Measurements from ENCODE around the gene MYOM3. TPM values are rescaled to one million over a fixed set of nuclear protein-coding genes. Genes with fewer than 3 reads are reported as not detected.

The MYOM3 gene
- total RNA-seq, 1 donor from 2014 or later, result 0.69 TPM

DNA sequence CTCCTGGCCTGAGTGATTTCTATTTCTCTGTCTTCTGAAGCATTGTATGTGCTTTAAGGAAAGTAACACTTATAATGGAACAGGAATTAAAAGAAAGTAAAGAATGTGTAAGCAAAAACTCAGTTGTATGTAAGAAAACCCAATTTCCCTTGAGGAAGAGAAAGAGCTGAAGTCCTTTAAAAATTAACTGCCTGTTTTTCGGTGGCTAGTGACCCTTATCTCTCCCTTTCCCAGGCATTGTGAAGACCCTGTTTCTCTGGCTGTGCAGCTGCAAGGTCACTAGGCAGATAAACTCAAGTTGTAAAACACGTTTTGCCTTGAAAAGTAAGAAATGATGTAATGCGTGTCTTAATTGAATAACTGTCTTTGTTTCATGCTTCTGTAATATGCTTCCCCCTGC is 8.5 kb downstream of the MYOM3 start:
- H3K27ac ChIP-seq, result no peak overlapping the region
- ATAC-seq (no peak), DNase-seq (no peak)
- no peaks in the 10 kb centered on the region for H3K36me3 ChIP-seq
- no peaks in the 10 kb centered on the region for H3K27me3 ChIP-seq
- H3K9me3 ChIP-seq, result no peaks in the 10 kb centered on the region
- no peak overlapping the region for H3K4me3 ChIP-seq
- TF ChIP-seq CTCF (IDR thresholded peaks at IDR 0.05), result no peak
- no peaks in the 10 kb centered on the region for H3K4me1 ChIP-seq
- intact Hi-C loops (cut with DNase I), result no loop called here

GRCh38 chr1:24102961-24103360 is 9.0 kb downstream of the MYOM3 start:
- H3K4me3 ChIP-seq, result no peak overlapping the region
- H3K4me1 ChIP-seq, result no peaks in the 10 kb centered on the region
- H3K36me3 ChIP-seq, result no peaks in the 10 kb centered on the region
- no peaks in the 10 kb centered on the region for H3K27me3 ChIP-seq
- intact Hi-C loops (cut with DNase I), result no loop called here
- DNase-seq (no peak), ATAC-seq (peak; percentile 64)
- no peak overlapping the region for H3K27ac ChIP-seq
- no peaks in the 10 kb centered on the region for H3K9me3 ChIP-seq
- no peak for TF ChIP-seq CTCF (IDR thresholded peaks at IDR 0.05)

- intact Hi-C loops (cut with DNase I), result no loop called here
- TF ChIP-seq CTCF (IDR thresholded peaks at IDR 0.05), result no peak
- no peak for DNase-seq
- Histone ChIP-seq H3K4me1 (no peaks in the 10 kb centered on the region), H3K27me3 (no peaks in the 10 kb centered on the region), H3K9me3 (no peaks in the 10 kb centered on the region), H3K36me3 (no peaks in the 10 kb centered on the region), H3K4me3 (no peak overlapping the region), H3K27ac (no peak overlapping the region)
- peak; percentile 19 for ATAC-seq
Observed at GRCh38 chr1:24101796-24102586, 9.9 kb downstream of the MYOM3 start.

- H3K27ac ChIP-seq, result no peak overlapping the region
- ATAC-seq, result no peak
- no peak overlapping the region for H3K4me3 ChIP-seq
- H3K27me3 ChIP-seq, result no peaks in the 10 kb centered on the region
- intact Hi-C loops (cut with DNase I), result no loop called here
- H3K36me3 ChIP-seq, result no peaks in the 10 kb centered on the region
- no peak for TF ChIP-seq CTCF (IDR thresholded peaks at IDR 0.05)
- H3K4me1 ChIP-seq, result no peaks in the 10 kb centered on the region
- no peaks in the 10 kb centered on the region for H3K9me3 ChIP-seq
- no peak for DNase-seq
Observed at GRCh38 chr1:24100945-24101737, 10.8 kb downstream of the MYOM3 start.

GRCh38 chr1:24098943-24099638 is 12.8 kb downstream of the MYOM3 start:
- ATAC-seq, result no peak
- Histone ChIP-seq H3K9me3 (no peaks in the 10 kb centered on the region), H3K36me3 (no peaks in the 10 kb centered on the region), H3K4me3 (no peak overlapping the region), H3K4me1 (no peaks in the 10 kb centered on the region), H3K27ac (no peak overlapping the region), H3K27me3 (no peaks in the 10 kb centered on the region)
- intact Hi-C loops (cut with DNase I), result no loop called here
- TF ChIP-seq CTCF (IDR thresholded peaks at IDR 0.05), result no peak
- no peak for DNase-seq

All from upper lobe of right lung (tissue), 1 donor.